Uterus (tissue), 2 donors: ENCODE results near the gene PIPOX.

Experiments used
- POLR2A ChIP-seq, 2 donors: fragments of 450-650 bp; IDR thresholded peaks; one replicate each; pipeline ENCODE4 v1.6.1; 2016; ENCODE audit warnings: antibody characterized with exemption in 2 of 2, mild to moderate bottlenecking in 1 of 2, moderate library complexity in 1 of 2
- TF ChIP-seq, protein P1 (sequence below), 4 experiments: fragments of 200-600 bp in 2 of 4; fragments of 450-650 bp in 2 of 4; sonication (generic) in 2 of 4; IDR thresholded peaks; one replicate each; pipeline ENCODE4 v1.5.1; 2016 to 2019; ENCODE audit warnings: antibody characterized with exemption in 4 of 4, mild to moderate bottlenecking in 2 of 4, moderate library complexity in 1 of 4

DNA sequence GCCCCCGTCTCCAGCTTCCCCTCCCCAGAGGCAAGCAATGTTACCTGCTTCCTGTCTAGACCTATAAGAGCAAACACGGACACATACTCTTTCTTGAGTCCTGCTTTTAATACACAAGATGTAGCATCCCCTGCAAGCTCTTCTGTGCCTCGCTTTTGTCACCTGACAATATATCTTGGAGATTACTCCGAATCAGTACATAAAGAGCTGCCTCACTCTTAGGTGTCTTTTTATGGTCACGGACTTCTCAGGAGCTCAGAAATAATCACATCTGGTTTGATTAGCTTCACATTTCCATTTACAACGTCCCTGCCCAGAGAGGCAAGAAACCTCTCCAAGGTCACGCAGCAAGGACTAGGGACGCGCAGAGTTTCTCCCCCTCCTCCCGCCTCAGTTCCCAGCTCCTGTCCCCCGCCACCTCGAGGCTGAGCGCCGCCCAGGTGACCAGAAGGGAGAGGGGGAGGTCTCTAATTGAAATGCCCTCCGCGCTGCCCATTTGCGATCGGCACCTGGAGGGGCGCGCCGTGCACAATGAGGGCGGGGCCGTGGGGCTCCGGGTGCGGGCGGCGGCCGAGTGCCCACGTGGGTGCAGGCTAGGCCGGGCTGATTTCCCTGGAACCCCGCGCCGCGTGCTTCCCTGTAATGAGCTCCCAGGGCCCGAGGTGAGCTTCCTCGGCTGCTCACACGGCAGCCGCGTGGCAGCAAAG, 23.3 kb upstream of the PIPOX start:
- TF ChIP-seq, protein P1, sequence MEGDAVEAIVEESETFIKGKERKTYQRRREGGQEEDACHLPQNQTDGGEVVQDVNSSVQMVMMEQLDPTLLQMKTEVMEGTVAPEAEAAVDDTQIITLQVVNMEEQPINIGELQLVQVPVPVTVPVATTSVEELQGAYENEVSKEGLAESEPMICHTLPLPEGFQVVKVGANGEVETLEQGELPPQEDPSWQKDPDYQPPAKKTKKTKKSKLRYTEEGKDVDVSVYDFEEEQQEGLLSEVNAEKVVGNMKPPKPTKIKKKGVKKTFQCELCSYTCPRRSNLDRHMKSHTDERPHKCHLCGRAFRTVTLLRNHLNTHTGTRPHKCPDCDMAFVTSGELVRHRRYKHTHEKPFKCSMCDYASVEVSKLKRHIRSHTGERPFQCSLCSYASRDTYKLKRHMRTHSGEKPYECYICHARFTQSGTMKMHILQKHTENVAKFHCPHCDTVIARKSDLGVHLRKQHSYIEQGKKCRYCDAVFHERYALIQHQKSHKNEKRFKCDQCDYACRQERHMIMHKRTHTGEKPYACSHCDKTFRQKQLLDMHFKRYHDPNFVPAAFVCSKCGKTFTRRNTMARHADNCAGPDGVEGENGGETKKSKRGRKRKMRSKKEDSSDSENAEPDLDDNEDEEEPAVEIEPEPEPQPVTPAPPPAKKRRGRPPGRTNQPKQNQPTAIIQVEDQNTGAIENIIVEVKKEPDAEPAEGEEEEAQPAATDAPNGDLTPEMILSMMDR (IDR thresholded peaks at IDR 0.05) = no peak
- no peak for TF ChIP-seq POLR2A (IDR thresholded peaks at IDR 0.05)
